OCI-LY3 (cell line): ENCODE results near the gene LRRC4.

Source experiments
- EZH2phosphoT487 ChIP-seq: fragments of 200-600 bp; shearing (Covaris generic); IDR thresholded peaks from 2 replicates; pipeline ENCODE4 v1.6.1; 2018; ENCODE audit warnings: antibody characterized with exemption, mixed run types, low read depth
- TF ChIP-seq, protein P1 (sequence below): fragments of 200-600, 300-600 bp; sonication (generic); IDR thresholded peaks from 2 replicates; pipeline ENCODE4 v1.5.1; 2014; ENCODE audit warnings: antibody characterized with exemption, low read length, low read depth

DNA sequence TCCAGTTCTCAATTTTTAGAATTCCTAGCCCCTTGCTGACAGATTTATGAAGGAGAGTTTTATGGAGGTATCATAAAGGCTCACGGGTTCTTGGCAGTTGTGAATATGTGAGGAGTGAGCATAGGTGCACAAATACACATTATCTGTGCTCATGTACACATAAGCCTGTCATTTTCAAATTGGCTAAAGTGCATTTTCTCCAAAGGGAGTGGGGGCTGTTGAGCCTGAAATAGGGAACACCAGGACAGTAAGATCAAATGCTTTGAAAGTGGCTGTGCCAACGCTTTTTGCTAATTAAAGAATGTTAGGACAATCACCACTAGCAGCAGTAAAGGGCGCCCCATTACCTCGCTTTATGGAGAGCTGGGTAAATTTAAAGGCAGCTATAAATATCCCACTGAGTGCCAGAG lies 8.3 kb upstream of the LRRC4 start:
- TF ChIP-seq EZH2phosphoT487 = no peak
- TF ChIP-seq, protein P1, sequence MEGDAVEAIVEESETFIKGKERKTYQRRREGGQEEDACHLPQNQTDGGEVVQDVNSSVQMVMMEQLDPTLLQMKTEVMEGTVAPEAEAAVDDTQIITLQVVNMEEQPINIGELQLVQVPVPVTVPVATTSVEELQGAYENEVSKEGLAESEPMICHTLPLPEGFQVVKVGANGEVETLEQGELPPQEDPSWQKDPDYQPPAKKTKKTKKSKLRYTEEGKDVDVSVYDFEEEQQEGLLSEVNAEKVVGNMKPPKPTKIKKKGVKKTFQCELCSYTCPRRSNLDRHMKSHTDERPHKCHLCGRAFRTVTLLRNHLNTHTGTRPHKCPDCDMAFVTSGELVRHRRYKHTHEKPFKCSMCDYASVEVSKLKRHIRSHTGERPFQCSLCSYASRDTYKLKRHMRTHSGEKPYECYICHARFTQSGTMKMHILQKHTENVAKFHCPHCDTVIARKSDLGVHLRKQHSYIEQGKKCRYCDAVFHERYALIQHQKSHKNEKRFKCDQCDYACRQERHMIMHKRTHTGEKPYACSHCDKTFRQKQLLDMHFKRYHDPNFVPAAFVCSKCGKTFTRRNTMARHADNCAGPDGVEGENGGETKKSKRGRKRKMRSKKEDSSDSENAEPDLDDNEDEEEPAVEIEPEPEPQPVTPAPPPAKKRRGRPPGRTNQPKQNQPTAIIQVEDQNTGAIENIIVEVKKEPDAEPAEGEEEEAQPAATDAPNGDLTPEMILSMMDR = no peak
